Fibroblast of mammary gland (primary cell): ENCODE measurements around the gene EPB41L4B.

Experiments
- DNase-seq: peaks from one replicate; pipeline ENCODE4 v3.0.0-alpha.2; 2010; ENCODE audit warnings: low read depth
- H3K4me3 ChIP-seq: 2 replicates; pipeline ENCODE4 v1.5.1; 2011; ENCODE audit warnings: low read depth, mild to moderate bottlenecking, low read length, moderate library complexity; ENCODE audit not compliant: control insufficient read depth
- TF ChIP-seq, protein P1 (sequence below): conservative IDR thresholded peaks from 2 replicates; pipeline ENCODE4 v1.5.1; 2011; ENCODE audit warnings: low read depth, low read length, inconsistent platforms; ENCODE audit not compliant: control insufficient read depth, insufficient read depth

EPB41L4B gene

DNA sequence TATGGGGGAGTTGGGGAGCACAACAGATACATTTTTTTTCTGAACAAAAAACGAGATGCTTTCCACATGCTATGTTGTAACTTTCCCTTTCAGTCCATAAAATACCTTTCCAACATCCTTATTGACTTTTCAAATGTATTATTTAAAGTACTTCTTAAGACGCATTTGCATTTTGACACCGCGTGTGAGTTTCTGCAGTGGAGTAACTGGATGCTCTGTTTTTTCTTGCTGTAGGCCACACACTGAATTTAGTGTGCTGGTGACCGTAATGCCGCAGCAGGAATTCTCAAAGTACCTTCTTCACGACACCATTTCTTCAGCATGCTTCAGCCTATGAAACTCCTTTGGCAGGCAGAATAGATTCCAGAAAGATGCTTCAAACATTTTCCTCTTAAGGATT lies 14.3 kb upstream of the EPB41L4B start:
- TF ChIP-seq, protein P1, sequence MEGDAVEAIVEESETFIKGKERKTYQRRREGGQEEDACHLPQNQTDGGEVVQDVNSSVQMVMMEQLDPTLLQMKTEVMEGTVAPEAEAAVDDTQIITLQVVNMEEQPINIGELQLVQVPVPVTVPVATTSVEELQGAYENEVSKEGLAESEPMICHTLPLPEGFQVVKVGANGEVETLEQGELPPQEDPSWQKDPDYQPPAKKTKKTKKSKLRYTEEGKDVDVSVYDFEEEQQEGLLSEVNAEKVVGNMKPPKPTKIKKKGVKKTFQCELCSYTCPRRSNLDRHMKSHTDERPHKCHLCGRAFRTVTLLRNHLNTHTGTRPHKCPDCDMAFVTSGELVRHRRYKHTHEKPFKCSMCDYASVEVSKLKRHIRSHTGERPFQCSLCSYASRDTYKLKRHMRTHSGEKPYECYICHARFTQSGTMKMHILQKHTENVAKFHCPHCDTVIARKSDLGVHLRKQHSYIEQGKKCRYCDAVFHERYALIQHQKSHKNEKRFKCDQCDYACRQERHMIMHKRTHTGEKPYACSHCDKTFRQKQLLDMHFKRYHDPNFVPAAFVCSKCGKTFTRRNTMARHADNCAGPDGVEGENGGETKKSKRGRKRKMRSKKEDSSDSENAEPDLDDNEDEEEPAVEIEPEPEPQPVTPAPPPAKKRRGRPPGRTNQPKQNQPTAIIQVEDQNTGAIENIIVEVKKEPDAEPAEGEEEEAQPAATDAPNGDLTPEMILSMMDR: no peak
- no peak for DNase-seq
- no peak overlapping the region for H3K4me3 ChIP-seq

DNA sequence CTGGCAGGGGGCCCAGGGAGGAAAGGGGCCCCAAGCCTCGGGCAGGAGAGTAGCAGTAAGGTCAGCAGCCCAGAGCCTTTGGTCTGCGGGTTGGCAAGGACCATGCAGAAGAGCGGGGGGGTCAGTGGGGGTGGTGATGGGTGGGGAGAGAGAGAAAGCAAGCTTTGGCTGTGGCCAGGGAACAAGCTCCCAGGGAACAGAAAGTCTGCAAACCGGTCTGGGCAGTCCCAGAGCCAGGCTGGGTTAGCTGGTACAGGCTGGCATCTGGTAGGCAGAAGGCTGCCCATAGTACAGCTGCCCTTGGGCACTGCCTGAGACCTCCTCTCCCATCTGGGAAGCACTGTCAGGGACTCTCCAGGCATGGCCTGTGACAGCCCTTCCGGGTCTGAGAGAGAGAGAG lies 10.5 kb upstream of the EPB41L4B start:
- peak; percentile 38 for DNase-seq
- no peak overlapping the region for H3K4me3 ChIP-seq
- TF ChIP-seq, protein P1: no peak

DNA sequence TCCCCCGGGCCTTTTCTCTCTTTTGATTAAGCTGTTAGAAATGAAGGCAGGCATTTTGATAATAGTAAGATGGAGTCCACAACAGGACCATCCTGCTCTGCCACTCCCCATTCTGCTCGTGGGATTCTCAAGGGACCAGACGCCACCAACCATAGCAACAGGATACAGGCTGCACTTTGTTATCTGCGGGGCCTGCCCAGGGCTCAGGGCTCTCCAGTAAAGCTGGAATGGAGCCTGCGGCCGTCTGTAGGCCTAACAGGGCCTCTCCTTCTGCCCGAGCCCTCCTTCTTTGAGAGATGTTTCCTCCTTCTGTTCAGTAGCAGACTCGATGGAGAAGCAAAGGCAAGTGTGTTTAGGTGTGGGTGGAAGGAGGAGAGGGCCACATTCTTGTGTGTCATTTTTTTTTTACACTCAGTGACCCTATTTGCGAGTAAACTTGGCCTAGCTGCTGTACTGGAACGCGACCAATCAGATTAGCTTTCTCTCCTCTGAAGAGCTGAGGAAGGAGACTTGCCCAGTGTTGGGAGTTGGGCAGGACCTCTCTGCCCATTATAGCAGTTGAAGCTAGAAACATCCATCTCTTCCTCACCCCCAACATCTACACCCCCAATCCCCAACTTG lies 8.9 kb upstream of the EPB41L4B start:
- TF ChIP-seq, protein P1: no peak
- DNase-seq: no peak
- no peak overlapping the region for H3K4me3 ChIP-seq

DNA sequence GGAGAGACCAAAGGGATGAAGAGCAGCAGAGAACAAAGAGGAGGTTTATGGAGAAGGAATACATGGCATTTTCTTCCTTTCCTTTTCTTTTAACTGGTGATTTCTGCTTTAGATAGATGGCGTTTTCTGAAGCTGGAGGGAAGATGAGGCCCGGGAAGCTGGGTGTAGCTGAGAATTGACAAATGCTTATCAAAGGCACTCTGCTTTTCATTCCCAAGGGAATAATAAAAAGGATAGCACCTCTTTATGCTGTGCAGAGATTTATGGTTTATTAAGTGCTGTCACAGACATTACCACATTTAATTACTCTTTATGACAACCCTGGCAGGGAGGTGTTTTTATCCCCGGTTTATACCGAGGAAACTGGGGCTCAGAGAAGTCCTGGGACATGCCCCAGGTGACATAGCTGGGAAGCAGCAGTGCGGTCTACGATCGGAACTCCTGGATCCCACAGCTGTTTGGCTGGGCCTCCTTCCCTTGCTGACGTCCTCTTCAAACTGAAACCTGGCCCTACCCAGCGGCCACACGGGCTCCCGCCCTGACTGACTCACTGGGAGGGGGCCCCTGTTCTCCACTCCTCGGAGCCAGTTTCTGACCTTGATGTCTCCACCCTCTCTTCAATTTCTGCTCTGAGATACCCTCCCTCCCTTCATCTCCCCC lies 8.2 kb upstream of the EPB41L4B start:
- TF ChIP-seq, protein P1: no peak
- DNase-seq: peak; percentile 70
- no peak overlapping the region for H3K4me3 ChIP-seq

DNA sequence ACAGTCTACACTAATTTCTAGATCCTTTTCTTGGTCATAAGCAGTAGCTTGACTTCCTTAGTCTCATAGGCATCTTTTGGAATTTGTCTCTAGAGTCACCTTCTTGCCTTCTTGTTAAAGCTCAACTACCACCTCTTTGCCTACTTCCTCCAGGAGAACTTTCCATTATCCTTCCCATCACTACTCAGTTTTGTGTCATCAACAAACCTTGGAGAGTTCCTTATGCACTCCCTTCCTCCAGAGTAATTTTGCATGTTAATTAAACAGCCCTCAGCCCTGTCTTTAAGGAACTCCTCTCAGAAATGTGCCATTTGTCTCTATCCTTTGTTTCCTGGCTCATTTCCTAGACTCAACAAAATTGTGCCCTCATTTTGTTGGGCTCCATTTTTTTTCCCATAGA lies 4.2 kb upstream of the EPB41L4B start:
- no peak for DNase-seq
- TF ChIP-seq, protein P1: no peak
- H3K4me3 ChIP-seq: no peak overlapping the region

DNA sequence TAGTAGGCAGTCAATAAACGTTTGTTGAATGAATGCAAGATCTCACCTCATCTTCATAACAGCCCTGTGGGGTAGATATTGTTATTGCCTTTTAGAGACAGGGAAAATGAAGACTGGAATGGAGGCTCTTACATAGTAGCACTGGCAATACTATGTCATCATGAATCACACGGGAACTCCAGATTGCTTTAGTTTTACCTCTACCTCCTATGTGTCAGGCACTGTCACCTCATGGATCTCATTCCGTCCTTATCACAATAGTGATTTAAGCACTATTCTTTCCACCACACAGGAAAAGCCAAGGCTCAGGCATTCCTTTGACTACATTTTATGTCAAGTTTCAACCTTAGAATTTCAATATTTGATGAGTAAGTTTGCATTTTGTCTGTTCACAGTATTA lies 2.9 kb upstream of the EPB41L4B start:
- TF ChIP-seq, protein P1: no peak
- no peak overlapping the region for H3K4me3 ChIP-seq
- no peak for DNase-seq
